Tibial artery (tissue), 4 donors: Measurements from ENCODE around the gene FUZ.
A peak's percentile ranks its signal among the peaks of the same experiment; 100 is the strongest.

Experiments
- DNase-seq, 2 donors: peaks; one replicate each; pipeline ENCODE4 v3.0.0-alpha.2; 2019
- H3K27ac ChIP-seq, 2 donors: fragments of 200-600 bp; sonication (generic) in 1 of 2; 1 replicate in 1 of 2; 2 replicates in 1 of 2; pipeline ENCODE4 v1.5.1; 2018 to 2019; ENCODE audit warnings: mild to moderate bottlenecking in 1 of 2
- H3K27me3 ChIP-seq, 2 donors: fragments of 200-600 bp; sonication (generic) in 1 of 2; one replicate each; pipeline versions ENCODE4 v1.5.1 to v1.6.0; 2016 to 2019
- H3K36me3 ChIP-seq, 3 donors: fragments of 200-600 bp; sonication (generic) in 2 of 3; one replicate each; pipeline ENCODE4 v1.5.1; 2016 to 2019; ENCODE audit warnings: mild to moderate bottlenecking in 2 of 3
- H3K4me1 ChIP-seq, 4 donors: fragments of 200-600 bp; sonication (generic) in 2 of 4; 1 replicate in 3 of 4; 2 replicates in 1 of 4; pipeline ENCODE4 v1.5.1; 2016 to 2019
- H3K4me3 ChIP-seq, 2 donors: fragments of 200-600 bp; sonication (generic) in 1 of 2; 1 replicate in 1 of 2; 2 replicates in 1 of 2; pipeline ENCODE4 v1.5.1; 2018 to 2019; ENCODE audit warnings: mild to moderate bottlenecking in 2 of 2
- H3K9me3 ChIP-seq, 3 donors: fragments of 200-600 bp; sonication (generic) in 1 of 3; one replicate each; pipeline ENCODE4 v1.5.1; 2016 to 2019
- intact Hi-C: fragments of 100-400 bp; cut with DNase I; formaldehyde crosslinking; loops from one replicate; pipeline ENCODE4 v1.15.0; 2023; ENCODE audit warnings: low total_unique reads
- TF ChIP-seq, protein P1 (sequence below), 2 experiments: fragments of 200-600 bp in 1 of 2; fragments of 450-650 bp in 1 of 2; IDR thresholded peaks; one replicate each; pipeline ENCODE4 v1.5.1; 2017 to 2019; ENCODE audit warnings: antibody characterized with exemption in 2 of 2, mild to moderate bottlenecking in 1 of 2, moderate library complexity in 1 of 2

FUZ gene

DNA sequence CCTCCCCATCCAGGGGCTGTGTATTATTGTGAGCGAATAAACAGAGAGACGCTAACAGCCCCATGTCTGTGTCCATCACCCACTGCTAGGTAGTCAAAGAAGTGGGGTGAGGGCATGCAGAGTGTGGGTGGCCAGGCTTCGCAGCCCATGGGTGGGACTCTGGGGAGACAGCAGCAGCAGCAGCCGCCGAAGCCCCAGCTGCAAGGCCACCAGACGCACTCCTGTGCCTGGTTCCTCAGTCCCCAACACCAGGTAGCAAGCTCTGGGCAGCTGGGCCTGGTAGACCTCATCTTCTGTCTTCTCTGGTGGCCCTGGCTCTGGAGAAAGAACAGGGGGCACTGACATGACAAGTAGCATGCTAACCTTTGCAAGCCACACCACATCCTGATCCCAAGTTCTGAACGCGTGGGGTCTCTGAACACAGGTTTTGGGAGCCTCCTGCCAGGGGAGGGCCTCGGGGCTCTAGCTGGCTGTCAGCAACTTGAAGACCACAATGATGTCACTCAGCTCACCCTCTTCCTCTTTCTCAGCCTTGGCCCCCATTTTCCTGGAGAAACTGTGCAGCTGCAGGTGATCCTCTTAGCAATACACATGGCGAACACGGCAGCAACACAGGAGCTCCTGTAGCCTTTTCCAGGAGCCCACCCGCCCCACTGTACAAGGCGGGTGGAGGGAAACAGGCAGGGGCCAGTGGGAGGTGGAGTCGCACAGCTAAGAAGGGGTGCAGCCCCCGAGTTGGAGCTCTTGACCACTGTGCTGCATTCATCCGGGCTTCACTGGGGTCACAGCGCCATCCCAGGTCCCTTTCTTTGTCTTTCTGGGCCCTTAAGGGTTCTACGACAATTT lies 5.8 kb downstream of the FUZ start:
- Histone ChIP-seq H3K4me3 (no peak overlapping the region), H3K4me1 (peaks cover 0 to 26% (median 19%) of the 10 kb centered on the region in 4 donors), H3K27ac (no peak overlapping the region), H3K36me3 (peaks cover 0 to 56% (median 24%) of the 10 kb centered on the region in 3 donors), H3K27me3 (no peaks in the 10 kb centered on the region), H3K9me3 (no peaks in the 10 kb centered on the region)
- TF ChIP-seq, protein P1, sequence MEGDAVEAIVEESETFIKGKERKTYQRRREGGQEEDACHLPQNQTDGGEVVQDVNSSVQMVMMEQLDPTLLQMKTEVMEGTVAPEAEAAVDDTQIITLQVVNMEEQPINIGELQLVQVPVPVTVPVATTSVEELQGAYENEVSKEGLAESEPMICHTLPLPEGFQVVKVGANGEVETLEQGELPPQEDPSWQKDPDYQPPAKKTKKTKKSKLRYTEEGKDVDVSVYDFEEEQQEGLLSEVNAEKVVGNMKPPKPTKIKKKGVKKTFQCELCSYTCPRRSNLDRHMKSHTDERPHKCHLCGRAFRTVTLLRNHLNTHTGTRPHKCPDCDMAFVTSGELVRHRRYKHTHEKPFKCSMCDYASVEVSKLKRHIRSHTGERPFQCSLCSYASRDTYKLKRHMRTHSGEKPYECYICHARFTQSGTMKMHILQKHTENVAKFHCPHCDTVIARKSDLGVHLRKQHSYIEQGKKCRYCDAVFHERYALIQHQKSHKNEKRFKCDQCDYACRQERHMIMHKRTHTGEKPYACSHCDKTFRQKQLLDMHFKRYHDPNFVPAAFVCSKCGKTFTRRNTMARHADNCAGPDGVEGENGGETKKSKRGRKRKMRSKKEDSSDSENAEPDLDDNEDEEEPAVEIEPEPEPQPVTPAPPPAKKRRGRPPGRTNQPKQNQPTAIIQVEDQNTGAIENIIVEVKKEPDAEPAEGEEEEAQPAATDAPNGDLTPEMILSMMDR (IDR thresholded peaks at IDR 0.05) = no peak
- intact Hi-C loops = loop anchor here (5.0 kb wide), 1 partner anchor 40 kb away; the partner anchor contains the start of gene AP2A1
- no peak for DNase-seq

DNA sequence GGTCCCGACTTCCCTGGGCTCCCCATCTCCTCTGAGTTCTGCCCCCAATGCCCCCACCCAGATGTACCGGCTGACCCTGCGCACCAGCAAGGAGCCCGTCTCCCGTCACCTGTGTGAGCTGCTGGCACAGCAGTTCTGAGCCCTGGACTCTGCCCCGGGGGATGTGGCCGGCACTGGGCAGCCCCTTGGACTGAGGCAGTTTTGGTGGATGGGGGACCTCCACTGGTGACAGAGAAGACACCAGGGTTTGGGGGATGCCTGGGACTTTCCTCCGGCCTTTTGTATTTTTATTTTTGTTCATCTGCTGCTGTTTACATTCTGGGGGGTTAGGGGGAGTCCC lies 6.5 kb downstream of the FUZ start:
- H3K27ac ChIP-seq = no peak overlapping the region
- DNase-seq = no peak
- no peaks in the 10 kb centered on the region for H3K9me3 ChIP-seq
- H3K36me3 ChIP-seq = peaks cover 0 to 63% (median 24%) of the 10 kb centered on the region in 3 donors
- TF ChIP-seq, protein P1 (IDR thresholded peaks at IDR 0.05) = no peak
- intact Hi-C loops = loop anchor here (5.0 kb wide), 1 partner anchor 39 kb away; the partner anchor contains the start of gene AP2A1
- no peak overlapping the region for H3K4me3 ChIP-seq
- H3K4me1 ChIP-seq = peaks cover 0 to 31% (median 24%) of the 10 kb centered on the region in 4 donors
- no peaks in the 10 kb centered on the region for H3K27me3 ChIP-seq

DNA sequence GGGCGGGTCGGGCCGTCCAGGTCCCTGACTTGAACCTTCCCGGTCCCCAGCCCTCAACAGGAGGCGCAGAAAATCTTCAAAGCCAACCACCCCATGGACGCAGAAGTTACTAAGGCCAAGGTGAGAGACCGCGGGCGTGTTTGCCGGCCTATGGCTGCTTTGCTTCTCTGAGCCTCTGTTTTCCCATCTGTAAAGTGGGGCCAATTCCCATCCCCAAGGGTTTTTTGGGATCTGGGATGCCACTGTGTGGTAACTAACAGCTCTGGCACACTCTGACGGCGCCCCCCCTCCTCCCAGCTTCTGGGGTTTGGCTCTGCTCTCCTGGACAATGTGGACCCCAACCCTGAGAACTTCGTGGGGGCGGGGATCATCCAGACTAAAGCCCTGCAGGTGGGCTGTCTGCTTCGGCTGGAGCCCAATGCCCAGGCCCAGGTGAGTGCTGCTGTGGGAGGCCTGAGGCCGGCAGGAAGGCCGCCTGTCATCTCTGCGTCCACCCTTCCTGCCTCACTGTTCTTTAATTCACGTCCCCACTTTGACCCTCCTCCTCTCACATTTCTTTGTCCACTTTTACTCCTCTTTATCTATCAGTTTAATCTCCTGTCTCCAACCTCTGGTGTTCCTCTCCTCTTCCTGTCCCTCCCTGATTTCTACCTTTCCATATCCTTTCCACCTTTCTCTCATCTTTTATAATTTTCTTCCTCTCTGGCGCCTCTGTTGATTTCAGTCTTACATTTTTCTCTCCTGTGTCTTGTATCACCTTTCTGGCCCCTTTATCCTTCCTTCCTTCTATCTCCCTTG lies 7.1 kb downstream of the FUZ start:
- intact Hi-C loops = loop anchor here (5.0 kb wide), 1 partner anchor 39 kb away; the partner anchor contains the start of gene AP2A1

DNA sequence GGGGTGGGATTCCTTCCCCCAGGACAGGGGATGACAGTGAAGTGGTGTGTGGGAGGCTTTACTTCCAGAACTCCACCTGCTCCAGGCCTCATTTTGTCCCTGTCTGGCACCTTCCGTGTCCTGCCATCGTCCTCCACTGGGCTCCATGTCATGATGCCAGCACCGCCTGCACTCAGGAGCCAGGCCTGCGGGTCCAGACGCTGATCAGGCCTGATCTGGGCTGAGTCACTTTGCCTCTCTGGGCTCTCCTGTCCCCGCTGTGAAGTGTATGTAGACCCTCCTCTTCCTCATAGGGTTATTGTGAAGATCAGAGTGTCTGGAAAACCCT lies 9.6 kb downstream of the FUZ start:
- Histone ChIP-seq H3K4me3 (no peak overlapping the region), H3K36me3 (peaks cover 15 to 94% (median 48%) of the 10 kb centered on the region in 3 donors)

More for the DNA sequence above, 7.1 kb downstream of the FUZ start:
- H3K27ac ChIP-seq = no peak overlapping the region
- no peaks in the 10 kb centered on the region for H3K9me3 ChIP-seq
- H3K4me1 ChIP-seq = peaks cover 0 to 35% (median 24%) of the 10 kb centered on the region in 4 donors
- H3K4me3 ChIP-seq = no peak overlapping the region
- no peak for DNase-seq
- peaks cover 0 to 69% (median 24%) of the 10 kb centered on the region in 3 donors for H3K36me3 ChIP-seq
- TF ChIP-seq, protein P1 (IDR thresholded peaks at IDR 0.05) = no peak
- H3K27me3 ChIP-seq = no peaks in the 10 kb centered on the region

DNA sequence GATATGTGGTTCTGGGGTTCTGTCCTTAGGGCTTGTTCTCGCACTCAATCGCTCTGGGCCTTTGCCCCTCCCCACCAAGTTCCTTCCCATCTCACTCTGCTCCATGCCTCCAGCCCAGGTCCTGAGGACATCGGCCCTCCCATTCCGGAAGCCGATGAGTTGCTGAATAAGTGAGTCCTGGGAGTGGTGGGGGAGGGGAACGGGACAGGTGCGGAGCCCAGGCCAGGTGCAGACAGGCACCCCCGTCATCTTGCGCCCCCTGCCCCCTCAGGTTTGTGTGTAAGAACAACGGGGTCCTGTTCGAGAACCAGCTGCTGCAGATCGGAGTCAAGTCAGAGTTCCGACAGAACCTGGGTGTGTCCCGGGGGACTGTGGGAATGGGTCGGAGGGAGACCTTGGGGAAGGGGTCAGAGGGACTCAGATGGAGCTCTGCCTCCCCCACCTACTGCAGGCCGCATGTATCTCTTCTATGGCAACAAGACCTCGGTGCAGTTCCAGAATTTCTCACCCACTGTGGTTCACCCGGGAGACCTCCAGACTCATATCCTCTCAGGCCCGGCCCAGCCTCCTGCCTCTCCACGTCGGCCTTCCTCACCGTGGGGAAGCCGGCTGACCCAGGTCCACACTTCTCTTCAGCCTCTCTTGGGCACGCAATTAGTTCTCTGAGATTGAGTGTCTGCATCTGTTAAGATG lies 10.1 kb downstream of the FUZ start:
- H3K36me3 ChIP-seq = peaks cover 17 to 99% (median 53%) of the 10 kb centered on the region in 3 donors
- TF ChIP-seq, protein P1 (IDR thresholded peaks at IDR 0.05) = no peak
- no peaks in the 10 kb centered on the region for H3K27me3 ChIP-seq
- peak overlapping the region; percentile 47 to 57 for H3K27ac ChIP-seq
- peak overlapping the region in 1 of 2 donors; percentile 47 for H3K4me3 ChIP-seq
- intact Hi-C loops = no loop called here
- H3K4me1 ChIP-seq = peaks cover 0 to 17% (median 9%) of the 10 kb centered on the region in 4 donors
- H3K9me3 ChIP-seq = no peaks in the 10 kb centered on the region
- DNase-seq = no peak

More for the DNA sequence above, 9.6 kb downstream of the FUZ start:
- no peaks in the 10 kb centered on the region for H3K9me3 ChIP-seq
- no peak for DNase-seq
- intact Hi-C loops = no loop called here
- H3K27me3 ChIP-seq = no peaks in the 10 kb centered on the region
- H3K4me1 ChIP-seq = peaks cover 0 to 21% (median 12%) of the 10 kb centered on the region in 4 donors
- no peak overlapping the region for H3K27ac ChIP-seq
- TF ChIP-seq, protein P1 (IDR thresholded peaks at IDR 0.05) = no peak
